ENCODE measurements around the gene VIPR2. TPM values are rescaled to one million over a fixed set of nuclear protein-coding genes. Genes with fewer than 3 reads are reported as not detected.

VIPR2 gene
- total and polyA plus RNA-seq, 2 of the 13 experiments (the other 11 are each of a cell fraction or from before 2014, with no cell fraction given) = not detected

GRCh38 chr7:159148430-159149395 is 4.0 kb upstream of the VIPR2 start:
- no peaks in the 10 kb centered on the region for H3K9me3 ChIP-seq (ENCODE audit: low read length)
- H3K9ac ChIP-seq (ENCODE audit: insufficient read depth, low read depth, low read length) = no peak overlapping the region
- no peak overlapping the region for H3K4me3 ChIP-seq (replicated peaks in 1 of 3; ENCODE audit: insufficient read depth in 1 of 3, low read depth in 2 of 3, low read length in 3 of 3)
- H3K36me3 ChIP-seq (replicated peaks in 1 of 2; ENCODE audit: control insufficient read depth in 1 of 2, insufficient read depth in 2 of 2, low read length in 2 of 2) = no peaks in the 10 kb centered on the region
- H3K79me2 ChIP-seq (ENCODE audit: insufficient read depth, low read length) = no peaks in the 10 kb centered on the region
- no peaks in the 10 kb centered on the region for H3K4me1 ChIP-seq (ENCODE audit: insufficient read depth, low read length)
- TF ChIP-seq ARHGAP35 (CRISPR knock-in tag; IDR thresholded peaks at IDR 0.05; ENCODE audit: borderline replicate concordance) (no peak), ZNF580 (CRISPR knock-in tag; IDR thresholded peaks at IDR 0.05; ENCODE audit: borderline replicate concordance, low read depth) (no peak), PRPF4 (IDR thresholded peaks at IDR 0.05; ENCODE audit: low read depth, low read length, poor library complexity, severe bottlenecking) (no peak), HOMEZ (CRISPR knock-in tag; IDR thresholded peaks at IDR 0.05; ENCODE audit: low read depth) (no peak), ZNF235 (CRISPR knock-in tag; IDR thresholded peaks at IDR 0.05; ENCODE audit: borderline replicate concordance) (no peak), ZEB1 (IDR thresholded peaks at IDR 0.05; ENCODE audit: insufficient replicate concordance, low read depth) (no peak), ZNF441 (CRISPR knock-in tag; IDR thresholded peaks at IDR 0.05; ENCODE audit: borderline replicate concordance) (no peak), ZSCAN29 (CRISPR knock-in tag; conservative IDR thresholded peaks at IDR 0.05) (no peak), MBNL3 (CRISPR knock-in tag; conservative IDR thresholded peaks at IDR 0.05) (no peak), ZNF546 (CRISPR knock-in tag; conservative IDR thresholded peaks at IDR 0.05) (no peak), ZBTB10 (CRISPR knock-in tag; IDR thresholded peaks at IDR 0.05; ENCODE audit: borderline replicate concordance) (no peak), ZNF639 (CRISPR knock-in tag; conservative IDR thresholded peaks at IDR 0.05) (no peak), HNRNPUL1 (IDR thresholded peaks at IDR 0.05; ENCODE audit: low read depth, low read length) (no peak), HINFP (CRISPR knock-in tag; IDR thresholded peaks at IDR 0.05; ENCODE audit: low read depth) (no peak)
- WGBS (ENCODE audit: low lambda C conversion rate) = 34% methylated on average over 7 of the region's 17 CpGs
- ChIA-PET CTCF (ENCODE audit: low intra/inter-chr PET ratio, low total read pairs) (no interaction called here), POLR2A (no interaction called here)
- no peak for ATAC-seq
- H3K27ac ChIP-seq (ENCODE audit: extremely low read length, insufficient read depth, low read length) = no peak overlapping the region
- H2AFZ ChIP-seq (ENCODE audit: low read length) = no peak overlapping the region
- H3K4me2 ChIP-seq (ENCODE audit: low read depth, low read length) = no peak overlapping the region
- no peak for FAIRE-seq
- in situ Hi-C loops (cut with HindIII; ENCODE audit: extremely low pct_ligation_motif_present, low pct_unique_long_range_greater_than_20kb) = no loop called here
- intact Hi-C loops (cut with micrococcal nuclease; ENCODE audit: unreplicated experiment) = no loop called here
- no peak for DNase-seq (ENCODE audit: low spot score)
- H3K27me3 ChIP-seq (ENCODE audit: control insufficient read depth in 1 of 2, insufficient read depth in 2 of 2, low read length in 2 of 2) = peaks cover 0 to 32% of the 10 kb centered on the region in 2 experiments; a peak in 3 of 5 replicates
- H4K20me1 ChIP-seq (ENCODE audit: insufficient read depth, low read length) = no peaks in the 10 kb centered on the region
- no TSS peak for BruUV-seq (replicated peaks)
